ENCODE measurements around the gene CORIN.

The CORIN gene

GRCh38 chr4:47816748-47817147, 21.1 kb downstream of the CORIN start:
- no peak for DNase-seq
- TF ChIP-seq EZH2phosphoT487 (IDR thresholded peaks at IDR 0.05; ENCODE audit: low read length) = no peak
- TF ChIP-seq CTCF (IDR thresholded peaks at IDR 0.05; ENCODE audit: low read length) = no peak
- TF ChIP-seq EZH2 (optimal IDR thresholded peaks at IDR 0.05; ENCODE audit: low read depth, low read length) = no peak
- Histone ChIP-seq H3K36me3 (replicated peaks; ENCODE audit: insufficient read depth, low read length) (no peaks in the 10 kb centered on the region), H3K27ac (ENCODE audit: low read length) (no peak overlapping the region), H3K9ac (ENCODE audit: low read length) (no peak overlapping the region), H3K4me2 (ENCODE audit: low read depth, low read length) (no peak overlapping the region), H3K4me3 (ENCODE audit: low read length) (no peak overlapping the region), H4K20me1 (ENCODE audit: insufficient read depth, low read length) (no peaks in the 10 kb centered on the region), H3K79me2 (ENCODE audit: low read length) (no peaks in the 10 kb centered on the region), H3K9me3 (replicated peaks; ENCODE audit: insufficient read depth, low read length) (no peaks in the 10 kb centered on the region), H3F3A (ENCODE audit: insufficient read depth, low read length) (no peaks in the 10 kb centered on the region), H2AFZ (ENCODE audit: low read length) (no peak overlapping the region), H3K4me1 (ENCODE audit: low read length) (no peaks in the 10 kb centered on the region), H3K9me2 (replicated peaks; ENCODE audit: insufficient read depth, low read length) (no peaks in the 10 kb centered on the region), H3K27me3 (replicated peaks; ENCODE audit: insufficient read depth, low read length) (no peaks in the 10 kb centered on the region)

- H3K9me3 ChIP-seq (replicated peaks; ENCODE audit: insufficient read depth, low read length) = no peaks in the 10 kb centered on the region
- no peak overlapping the region for H3K4me3 ChIP-seq (ENCODE audit: low read length)
- no peaks in the 10 kb centered on the region for H3F3A ChIP-seq (ENCODE audit: insufficient read depth, low read length)
- H3K36me3 ChIP-seq (replicated peaks; ENCODE audit: insufficient read depth, low read length) = no peaks in the 10 kb centered on the region
- H2AFZ ChIP-seq (ENCODE audit: low read length) = no peak overlapping the region
- H3K27ac ChIP-seq (ENCODE audit: low read length) = no peak overlapping the region
- H3K27me3 ChIP-seq (replicated peaks; ENCODE audit: insufficient read depth, low read length) = no peaks in the 10 kb centered on the region
- H3K4me1 ChIP-seq (ENCODE audit: low read length) = no peaks in the 10 kb centered on the region
- H3K9ac ChIP-seq (ENCODE audit: low read length) = no peak overlapping the region
- TF ChIP-seq EZH2 (optimal IDR thresholded peaks at IDR 0.05; ENCODE audit: low read depth, low read length) (no peak), CTCF (IDR thresholded peaks at IDR 0.05; ENCODE audit: low read length) (no peak), EZH2phosphoT487 (IDR thresholded peaks at IDR 0.05; ENCODE audit: low read length) (no peak)
- no peak overlapping the region for H3K4me2 ChIP-seq (ENCODE audit: low read depth, low read length)
- H4K20me1 ChIP-seq (ENCODE audit: insufficient read depth, low read length) = no peaks in the 10 kb centered on the region
- H3K9me2 ChIP-seq (replicated peaks; ENCODE audit: insufficient read depth, low read length) = no peaks in the 10 kb centered on the region
- DNase-seq = no peak
- no peaks in the 10 kb centered on the region for H3K79me2 ChIP-seq (ENCODE audit: low read length)
Measured at GRCh38 chr4:47814618-47815295, 23.1 kb downstream of the CORIN start.

GRCh38 chr4:47809654-47810203, 28.1 kb downstream of the CORIN start:
- H3K27me3 ChIP-seq (replicated peaks; ENCODE audit: insufficient read depth, low read length) = no peaks in the 10 kb centered on the region
- no peak overlapping the region for H3K4me3 ChIP-seq (ENCODE audit: low read length)
- no peak overlapping the region for H3K9ac ChIP-seq (ENCODE audit: low read length)
- no peak overlapping the region for H3K4me2 ChIP-seq (ENCODE audit: low read depth, low read length)
- H2AFZ ChIP-seq (ENCODE audit: low read length) = no peak overlapping the region
- TF ChIP-seq EZH2 (optimal IDR thresholded peaks at IDR 0.05; ENCODE audit: low read depth, low read length) (no peak), EZH2phosphoT487 (IDR thresholded peaks at IDR 0.05; ENCODE audit: low read length) (no peak), CTCF (IDR thresholded peaks at IDR 0.05; ENCODE audit: low read length) (no peak)
- no peaks in the 10 kb centered on the region for H3K79me2 ChIP-seq (ENCODE audit: low read length)
- H3K36me3 ChIP-seq (replicated peaks; ENCODE audit: insufficient read depth, low read length) = no peaks in the 10 kb centered on the region
- no peaks in the 10 kb centered on the region for H3K9me3 ChIP-seq (replicated peaks; ENCODE audit: insufficient read depth, low read length)
- H3K27ac ChIP-seq (ENCODE audit: low read length) = no peak overlapping the region
- H3K9me2 ChIP-seq (replicated peaks; ENCODE audit: insufficient read depth, low read length) = no peaks in the 10 kb centered on the region
- no peaks in the 10 kb centered on the region for H3K4me1 ChIP-seq (ENCODE audit: low read length)
- no peaks in the 10 kb centered on the region for H3F3A ChIP-seq (ENCODE audit: insufficient read depth, low read length)
- no peaks in the 10 kb centered on the region for H4K20me1 ChIP-seq (ENCODE audit: insufficient read depth, low read length)
- no peak for DNase-seq

All from MM.1S (cell line).